Activated gamma-delta T cell (primary cell): Measurements from ENCODE around the gene CEMIP.

Experiments used
- DNase-seq: peaks from one replicate; lab custom pipeline; 2025; lab: John Stamatoyannopoulos, UW

The CEMIP gene

GRCh38 chr15:80852676-80853075, 73.5 kb downstream of the CEMIP start:
- no peak for DNase-seq

DNA sequence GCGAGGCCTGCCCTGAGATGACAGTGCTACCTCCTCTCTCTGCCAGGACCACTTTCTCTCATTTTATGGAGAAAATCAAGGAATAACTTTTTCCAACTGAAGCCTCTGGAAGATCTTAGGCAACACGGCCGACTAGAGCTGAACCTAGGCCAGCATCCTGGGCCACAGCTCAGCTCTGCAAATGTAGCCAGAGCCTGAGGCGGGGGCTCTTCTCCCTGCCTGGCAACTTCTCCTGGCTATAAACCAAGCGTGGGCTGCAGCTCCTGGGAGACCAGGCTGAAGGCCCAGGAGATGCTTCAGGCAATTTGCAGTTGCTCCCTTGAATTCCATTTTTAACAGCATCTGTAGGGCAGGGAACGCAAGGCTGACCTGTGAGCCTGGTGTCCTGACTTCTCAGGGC, 74.9 kb downstream of the CEMIP start:
- no peak for DNase-seq

DNA sequence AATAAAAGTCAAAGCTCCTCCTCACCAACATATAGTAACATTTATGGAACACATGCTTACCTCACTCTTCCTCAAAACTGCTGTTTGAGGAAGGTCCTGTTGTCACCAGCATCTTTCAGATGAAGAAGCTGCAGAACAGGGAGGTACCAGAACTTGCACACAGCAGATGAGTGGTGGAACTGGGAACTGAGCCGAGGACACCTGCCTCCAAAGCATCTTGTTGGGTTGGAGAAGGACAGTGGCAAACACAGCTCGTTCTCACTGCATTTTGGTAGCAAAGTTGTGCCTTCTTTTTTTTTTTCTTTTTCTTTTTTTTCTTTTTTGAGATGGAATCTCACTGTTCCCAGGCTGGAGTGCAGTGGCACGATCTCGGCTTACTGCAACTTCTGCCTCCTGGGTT, 76.0 kb downstream of the CEMIP start:
- DNase-seq = no peak

- DNase-seq = no peak
These were observed 77.2 kb downstream of the CEMIP start for GRCh38 chr15:80856400-80856799.

GRCh38 chr15:80856809-80857377, 77.7 kb downstream of the CEMIP start:
- DNase-seq = no peak

DNA sequence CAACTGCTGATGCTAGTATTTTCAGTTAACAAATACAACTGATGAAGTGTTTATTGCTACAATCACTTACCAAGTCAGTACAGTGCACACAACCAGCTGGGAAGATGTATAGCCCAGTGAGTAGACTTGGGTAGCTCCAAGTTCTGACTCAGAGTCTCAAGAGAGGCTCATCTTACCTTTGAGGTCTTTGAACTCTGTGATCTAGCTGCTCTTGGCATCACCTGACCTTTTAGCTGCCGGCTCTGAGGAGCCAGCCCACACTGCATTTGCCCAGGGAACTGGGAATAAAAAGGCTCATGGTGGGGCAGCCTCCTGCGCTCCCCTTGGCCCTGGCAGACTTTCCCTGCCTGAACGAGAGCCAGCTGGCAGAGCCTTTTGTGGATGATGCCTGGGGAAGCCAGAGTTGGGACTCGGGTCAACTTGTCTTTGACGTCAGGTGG, 82.6 kb downstream of the CEMIP start:
- DNase-seq = no peak

DNA sequence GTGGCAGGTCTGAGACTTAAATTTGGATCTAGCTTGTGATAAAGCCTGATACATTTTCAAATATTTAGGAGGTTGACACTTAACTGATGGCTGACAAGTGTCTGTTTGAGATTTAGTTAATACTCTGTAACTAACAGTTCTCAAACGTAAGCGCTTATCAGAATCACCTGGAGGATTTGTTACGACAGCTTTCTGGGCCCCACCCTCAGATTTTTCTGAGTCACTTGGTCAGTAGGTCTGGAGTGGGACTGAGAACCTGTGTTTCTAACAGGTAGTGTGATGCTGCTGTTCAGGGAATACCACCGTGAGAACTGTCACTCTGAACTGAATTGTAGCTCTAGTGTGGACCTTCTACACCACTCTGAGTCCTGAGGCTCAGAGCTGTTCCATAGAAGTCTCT, 85.5 kb downstream of the CEMIP start:
- DNase-seq = no peak

DNA sequence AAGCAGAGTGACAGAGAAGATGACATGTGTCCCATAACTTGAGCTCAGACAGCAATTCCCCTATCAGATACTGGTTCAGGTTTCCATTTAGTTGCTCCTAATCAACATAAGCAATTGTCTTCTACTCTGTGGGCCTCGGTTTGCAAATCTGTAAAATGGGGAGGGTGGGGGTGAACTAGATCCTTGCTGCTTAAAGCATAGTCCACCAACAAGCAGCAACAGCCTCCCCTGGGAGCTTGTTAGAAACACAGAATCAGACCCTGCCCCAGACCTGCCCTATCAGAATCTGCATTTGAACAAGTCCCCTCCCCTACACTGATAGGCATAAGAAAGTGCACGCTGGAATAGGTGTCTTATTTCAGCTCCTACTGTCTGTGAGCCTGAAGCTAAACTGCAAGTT, 87.8 kb downstream of the CEMIP start:
- DNase-seq = no peak

DNA sequence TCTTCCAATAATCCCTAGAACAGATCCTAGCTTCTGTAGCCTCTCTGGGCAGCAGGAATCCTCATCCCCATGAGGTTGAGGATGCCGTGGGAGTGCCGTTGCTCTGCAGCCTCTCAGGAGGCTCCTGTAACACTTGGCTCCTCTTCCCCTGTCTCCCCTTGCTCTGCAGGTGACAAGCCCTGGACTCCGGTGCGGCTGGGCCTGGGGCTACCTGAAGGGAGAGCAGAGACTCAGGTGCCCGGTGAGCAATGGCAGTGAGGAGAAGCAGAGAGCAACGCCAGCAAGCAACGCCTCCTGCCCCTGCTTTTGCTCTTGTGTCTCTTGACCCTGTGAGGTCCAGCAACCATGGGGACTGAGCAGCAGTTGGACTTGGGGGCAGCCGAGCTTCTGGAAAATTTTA, 91.2 kb downstream of the CEMIP start:
- DNase-seq = no peak

- DNase-seq = no peak
These were observed 91.7 kb downstream of the CEMIP start for GRCh38 chr15:80870893-80871292.

DNA sequence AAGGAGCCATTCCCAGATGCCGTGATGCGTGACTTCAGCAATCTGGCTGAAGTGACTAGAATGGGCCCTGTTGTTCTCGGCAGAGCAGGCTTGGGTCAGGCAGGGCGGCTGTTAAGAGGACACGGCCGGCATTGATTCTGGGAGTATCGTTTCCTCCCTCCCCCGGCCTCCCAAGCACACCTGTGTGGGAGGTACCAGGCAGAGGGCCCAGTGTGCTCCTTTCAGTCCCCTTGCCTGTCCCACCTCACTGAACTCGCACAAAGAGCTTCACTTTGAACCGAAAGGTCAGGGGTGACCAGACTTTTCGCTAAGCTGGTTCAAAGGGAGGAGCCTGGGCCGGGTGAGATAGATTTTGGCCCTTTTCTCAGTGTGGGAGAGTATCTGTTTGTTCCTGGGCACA, 92.7 kb downstream of the CEMIP start:
- DNase-seq = no peak

- no peak for DNase-seq
These were observed 94.3 kb downstream of the CEMIP start for GRCh38 chr15:80873366-80873952.

DNA sequence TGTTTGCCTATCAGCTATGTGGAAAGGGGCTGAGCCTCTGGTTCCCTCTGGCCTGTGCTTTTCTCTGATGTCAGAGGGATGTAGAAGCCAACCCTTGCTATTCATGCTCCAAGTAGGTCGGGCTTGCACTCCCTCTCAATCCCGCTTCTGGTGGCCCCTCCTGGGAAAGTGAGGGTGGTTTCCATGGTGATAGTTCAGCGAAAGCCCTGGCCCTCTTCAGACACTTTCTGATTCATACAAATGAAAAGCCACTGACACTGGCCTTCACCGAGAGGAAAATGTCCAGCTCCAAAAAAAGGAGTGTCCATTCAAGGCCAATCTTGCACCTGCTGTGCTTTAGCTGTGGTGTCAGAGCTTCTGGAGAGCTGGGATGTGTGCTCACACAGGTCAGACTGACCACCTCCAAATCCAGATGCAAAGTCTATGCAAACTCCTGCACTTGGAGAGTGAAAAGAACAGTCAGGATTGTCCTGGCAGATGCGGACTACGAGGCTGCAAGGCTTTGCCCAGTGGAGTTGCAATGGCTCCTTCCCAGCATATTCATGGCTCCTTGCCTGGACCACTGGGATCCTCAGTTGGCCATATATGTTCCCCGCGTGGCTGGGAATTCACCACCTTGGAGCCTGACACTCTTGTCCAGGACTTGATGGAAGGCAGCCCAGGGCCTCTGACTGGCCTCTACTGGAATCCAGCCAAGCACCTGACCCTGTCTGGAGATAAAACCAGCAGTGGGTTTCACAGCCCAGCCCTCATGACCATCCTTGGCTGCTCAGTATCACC, 96.6 kb downstream of the CEMIP start:
- no peak for DNase-seq

GRCh38 chr15:80876348-80876674, 97.1 kb downstream of the CEMIP start:
- DNase-seq = no peak

DNA sequence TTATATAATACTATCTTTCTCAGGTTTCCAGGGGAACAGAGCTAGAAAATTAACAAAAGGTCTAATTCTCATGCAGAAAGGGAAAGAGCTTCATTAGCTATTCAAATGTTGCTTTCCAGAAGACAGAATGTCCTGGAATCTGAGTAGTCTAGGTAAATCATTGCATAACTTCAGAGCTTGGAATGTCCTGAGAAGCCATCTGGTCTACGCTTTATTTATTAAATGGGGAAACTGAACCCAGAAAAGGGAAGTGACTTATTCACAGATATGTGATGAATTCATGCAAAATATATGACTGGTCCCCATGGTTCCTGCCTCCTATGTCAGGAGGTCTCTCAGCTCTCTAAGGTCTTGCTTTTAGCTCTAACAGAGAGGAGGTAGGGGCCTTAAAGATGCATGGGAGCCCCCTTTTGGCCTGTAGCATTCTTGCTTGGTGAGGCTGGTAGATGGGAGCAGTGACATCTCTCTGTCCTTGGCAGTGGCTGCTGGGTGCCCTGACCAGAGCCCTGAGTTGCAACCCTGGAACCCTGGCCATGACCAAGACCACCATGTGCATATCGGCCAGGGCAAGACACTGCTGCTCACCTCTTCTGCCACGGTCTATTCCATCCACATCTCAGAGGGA, 99.2 kb downstream of the CEMIP start:
- no peak for DNase-seq

DNA sequence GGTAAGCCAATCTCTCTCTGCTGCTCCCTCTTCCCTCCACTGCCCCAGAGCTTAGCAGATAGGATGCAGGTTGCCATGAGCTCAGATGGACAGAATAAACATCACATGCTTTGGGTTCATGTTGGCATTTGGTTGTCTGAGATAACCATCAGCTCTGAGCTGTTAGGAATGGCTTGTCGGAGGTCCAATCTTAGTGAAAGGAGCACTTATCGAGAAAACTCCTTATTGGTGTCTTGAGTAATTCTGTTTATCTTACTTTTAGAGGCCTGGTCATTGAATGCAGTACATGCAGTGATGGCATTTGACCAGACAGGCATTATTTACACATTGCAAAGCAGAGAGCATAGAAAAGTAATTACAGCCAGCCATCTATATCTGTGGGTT, 99.7 kb downstream of the CEMIP start:
- no peak for DNase-seq

DNA sequence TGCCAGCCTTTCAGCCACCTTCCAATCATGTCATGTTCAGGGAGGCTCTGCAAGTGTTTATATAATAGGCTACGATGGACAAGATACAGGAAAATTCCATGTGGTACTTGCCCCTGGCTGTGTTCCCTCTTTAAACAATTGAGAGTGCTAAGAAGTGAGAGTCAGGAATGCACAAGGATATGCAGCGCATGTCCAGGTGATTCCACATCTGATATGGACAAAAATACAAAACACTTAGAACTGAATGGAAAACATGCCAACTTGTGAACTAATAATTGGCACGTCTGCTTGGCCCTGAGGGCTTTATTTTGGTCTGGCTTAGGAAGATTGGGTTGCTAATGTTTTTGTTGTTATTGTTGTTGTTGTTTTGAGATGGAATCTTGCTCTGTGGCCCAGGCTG, 100.9 kb downstream of the CEMIP start:
- DNase-seq = no peak

- DNase-seq = no peak
These were observed 104.5 kb downstream of the CEMIP start for GRCh38 chr15:80883641-80884040.

- no peak for DNase-seq
These were observed 105.9 kb downstream of the CEMIP start for GRCh38 chr15:80885016-80885579.

DNA sequence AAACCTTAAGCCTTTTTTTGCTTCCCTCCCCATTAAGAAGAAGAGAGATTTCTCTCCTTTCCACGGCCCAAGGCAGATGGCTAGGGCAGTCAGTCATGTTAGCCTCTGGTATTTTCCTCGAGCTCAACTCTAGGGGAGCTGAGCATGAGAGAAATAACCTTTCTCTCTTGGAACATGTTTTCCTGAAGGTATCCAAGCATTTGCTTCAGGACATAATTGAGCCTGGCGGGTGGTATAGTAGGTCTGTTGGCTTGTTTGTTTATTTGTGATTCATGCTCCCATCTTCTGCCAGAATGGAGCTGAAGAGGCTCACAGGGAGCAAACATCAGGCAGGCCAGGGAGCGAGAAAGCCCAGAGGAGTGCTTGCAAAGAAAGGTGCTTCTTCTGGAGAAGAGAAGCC, 108.0 kb downstream of the CEMIP start:
- no peak for DNase-seq

DNA sequence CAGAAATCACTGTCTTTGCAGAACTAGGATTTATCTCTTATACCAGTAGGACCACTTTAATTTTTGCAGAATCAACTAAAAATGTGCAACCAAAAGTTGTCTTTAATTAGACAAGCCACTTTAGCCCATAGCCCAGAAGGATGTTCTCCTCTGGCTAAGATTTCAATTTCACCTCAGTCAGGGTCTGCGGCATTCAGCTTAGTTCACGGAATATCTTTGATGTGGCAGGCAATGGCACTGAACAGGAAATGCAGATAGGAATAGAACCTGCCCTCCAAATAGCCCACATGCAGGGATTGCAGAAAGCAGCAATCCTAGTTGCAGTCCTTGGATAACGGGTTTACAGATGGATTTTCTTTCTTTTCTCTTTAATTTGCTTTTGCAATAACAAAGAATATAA, 109.7 kb downstream of the CEMIP start:
- no peak for DNase-seq

GRCh38 chr15:80890341-80891005, 111.3 kb downstream of the CEMIP start:
- DNase-seq = no peak
